Measurements from ENCODE around the gene HOXC5. TPM values are rescaled to one million over a fixed set of nuclear protein-coding genes. Genes with fewer than 3 reads are reported as not detected.

Gene HOXC5
- total RNA-seq, 1 donor = 1.8 TPM

- H3K9me3 ChIP-seq (ENCODE audit: low read depth, low read length) = no peaks in the 10 kb centered on the region
- peak overlapping the region; percentile 93 for H3K4me3 ChIP-seq (ENCODE audit: insufficient read depth, low read length)
- peaks cover 57% of the 10 kb centered on the region for H3K79me2 ChIP-seq (ENCODE audit: insufficient read depth, low read length)
- peak overlapping the region; percentile 93 for H2AFZ ChIP-seq (ENCODE audit: low read length)
- DNase-seq (ENCODE audit: insufficient read length, low spot score, missing footprints) = no peak
- no peaks in the 10 kb centered on the region for H3K27me3 ChIP-seq (ENCODE audit: insufficient read depth, low read length)
- peak overlapping the region; percentile 99 for H3K4me2 ChIP-seq (ENCODE audit: insufficient read depth, low read length)
- peak overlapping the region; percentile 91 for H3K27ac ChIP-seq (ENCODE audit: low read depth, low read length)
- H3K4me1 ChIP-seq (ENCODE audit: insufficient read depth, low read length) = peaks cover 44% of the 10 kb centered on the region
- H3K36me3 ChIP-seq (ENCODE audit: insufficient read depth, low read length) = no peaks in the 10 kb centered on the region
- TF ChIP-seq CTCF (IDR thresholded peaks at IDR 0.05; ENCODE audit: extremely low read depth, low read depth, low read length) = no peak
- peaks cover 5% of the 10 kb centered on the region for H4K20me1 ChIP-seq (ENCODE audit: insufficient read depth, low read length)
Measured at GRCh38 chr12:53985692-53985993, 47.2 kb upstream of the HOXC5 start.

- H3K4me1 ChIP-seq (ENCODE audit: insufficient read depth, low read length) = peaks cover 49% of the 10 kb centered on the region
- peaks cover 62% of the 10 kb centered on the region for H3K79me2 ChIP-seq (ENCODE audit: insufficient read depth, low read length)
- H2AFZ ChIP-seq (ENCODE audit: low read length) = peak overlapping the region; percentile 93
- DNase-seq (ENCODE audit: insufficient read length, low spot score, missing footprints) = peak; percentile 95
- no peak for TF ChIP-seq CTCF (IDR thresholded peaks at IDR 0.05; ENCODE audit: extremely low read depth, low read depth, low read length)
- no peaks in the 10 kb centered on the region for H3K9me3 ChIP-seq (ENCODE audit: low read depth, low read length)
- H3K27ac ChIP-seq (ENCODE audit: low read depth, low read length) = peak overlapping the region; percentile 91
- no peaks in the 10 kb centered on the region for H3K27me3 ChIP-seq (ENCODE audit: insufficient read depth, low read length)
- peak overlapping the region; percentile 99 for H3K4me2 ChIP-seq (ENCODE audit: insufficient read depth, low read length)
- H3K36me3 ChIP-seq (ENCODE audit: insufficient read depth, low read length) = no peaks in the 10 kb centered on the region
- H3K4me3 ChIP-seq (ENCODE audit: insufficient read depth, low read length) = peak overlapping the region; percentile 93
- peaks cover 10% of the 10 kb centered on the region for H4K20me1 ChIP-seq (ENCODE audit: insufficient read depth, low read length)
Measured at GRCh38 chr12:53985994-53986685, 46.7 kb upstream of the HOXC5 start.

- H3K4me2 ChIP-seq (ENCODE audit: insufficient read depth, low read length) = peak overlapping the region; percentile 99
Measured at GRCh38 chr12:53986686-53987483, 46.0 kb upstream of the HOXC5 start.

More at GRCh38 chr12:53986686-53987483, 46.0 kb upstream of the HOXC5 start:
- peak overlapping the region; percentile 93 for H3K4me3 ChIP-seq (ENCODE audit: insufficient read depth, low read length)
- H2AFZ ChIP-seq (ENCODE audit: low read length) = peak overlapping the region; percentile 93
- H4K20me1 ChIP-seq (ENCODE audit: insufficient read depth, low read length) = peaks cover 16% of the 10 kb centered on the region
- H3K9me3 ChIP-seq (ENCODE audit: low read depth, low read length) = no peaks in the 10 kb centered on the region
- no peak for TF ChIP-seq CTCF (IDR thresholded peaks at IDR 0.05; ENCODE audit: extremely low read depth, low read depth, low read length)
- no peaks in the 10 kb centered on the region for H3K36me3 ChIP-seq (ENCODE audit: insufficient read depth, low read length)
- peak; percentile 90 for DNase-seq (ENCODE audit: insufficient read length, low spot score, missing footprints)
- H3K27me3 ChIP-seq (ENCODE audit: insufficient read depth, low read length) = no peaks in the 10 kb centered on the region
- peaks cover 69% of the 10 kb centered on the region for H3K79me2 ChIP-seq (ENCODE audit: insufficient read depth, low read length)
- H3K27ac ChIP-seq (ENCODE audit: low read depth, low read length) = peak overlapping the region; percentile 91
- H3K4me1 ChIP-seq (ENCODE audit: insufficient read depth, low read length) = peaks cover 54% of the 10 kb centered on the region

Measured in osteoblast (primary cell).